Measurements from ENCODE around the gene RCOR2.
A peak's percentile ranks its signal among the peaks of the same experiment; 100 is the strongest.
"Not testable (repeated sequence)": the region's sequence is repeated elsewhere in the genome, so short reads cannot be mapped to it uniquely, and the experiment has no call there.

RCOR2 gene

GRCh38 chr11:63916837-63917691, at the start of gene RCOR2:
Gene RCOR2 (minus strand): TSS chr11:63917164. CDS start chr11:63916456, 708 bp downstream.
- peak; percentile 56 to 59 for DNase-seq

GRCh38 chr11:63966444-63966843, 49.5 kb upstream of the RCOR2 start:
- DNase-seq: no peak

GRCh38 chr11:63963895-63964294, 46.9 kb upstream of the RCOR2 start:
- DNase-seq: not testable (repeated sequence)

- DNase-seq: no peak
Measured at GRCh38 chr11:63961608-63962412, 44.8 kb upstream of the RCOR2 start.

GRCh38 chr11:63958008-63958407, 41.0 kb upstream of the RCOR2 start:
- no peak for DNase-seq

- DNase-seq: no peak
Measured at GRCh38 chr11:63952570-63952969, 35.6 kb upstream of the RCOR2 start.

GRCh38 chr11:63951779-63952536, 35.0 kb upstream of the RCOR2 start:
- DNase-seq: no peak

GRCh38 chr11:63945477-63946163, 28.7 kb upstream of the RCOR2 start:
- peak; percentile 51 to 59 for DNase-seq

- no peak for DNase-seq
Measured at GRCh38 chr11:63944987-63945386, 28.0 kb upstream of the RCOR2 start.

- DNase-seq: no peak
Measured at GRCh38 chr11:63942803-63943202, 25.8 kb upstream of the RCOR2 start.

GRCh38 chr11:63941901-63942300, 24.9 kb upstream of the RCOR2 start:
- no peak for DNase-seq

- no peak for DNase-seq
Measured at GRCh38 chr11:63940786-63941185, 23.8 kb upstream of the RCOR2 start.

- no peak for DNase-seq
Measured at GRCh38 chr11:63939397-63939891, 22.5 kb upstream of the RCOR2 start.

GRCh38 chr11:63938479-63939396, 21.8 kb upstream of the RCOR2 start, which contains the start of gene NAA40:
Gene NAA40 (plus strand): TSS chr11:63939002. CDS start chr11:63939097, 95 bp downstream.
- DNase-seq: peak; percentile 87 to 92

- DNase-seq: no peak
Measured at GRCh38 chr11:63937713-63938478, 20.9 kb upstream of the RCOR2 start.

GRCh38 chr11:63933459-63933858, 16.5 kb upstream of the RCOR2 start:
- DNase-seq: no peak

- DNase-seq: no peak
Measured at GRCh38 chr11:63931876-63932275, 14.9 kb upstream of the RCOR2 start.

- DNase-seq: no peak
Measured at GRCh38 chr11:63931045-63931444, 14.1 kb upstream of the RCOR2 start.

- no peak for DNase-seq
Measured at GRCh38 chr11:63929616-63930015, 12.7 kb upstream of the RCOR2 start.

GRCh38 chr11:63923319-63923718, 6.4 kb upstream of the RCOR2 start:
- no peak for DNase-seq

Measured in activated CD4-positive, alpha-beta T cell treated with anti-CD3 and anti-CD28 coated beads for 4 hours (primary cell).